ENCODE data around the gene TRIO. TPM values are rescaled to one million over a fixed set of nuclear protein-coding genes. Genes with fewer than 3 reads are reported as not detected.

The TRIO gene
- total and polyA plus RNA-seq, 2 donors (not counting 1 experiment from before 2014, with no cell fraction given): 134 to 281 TPM

DNA sequence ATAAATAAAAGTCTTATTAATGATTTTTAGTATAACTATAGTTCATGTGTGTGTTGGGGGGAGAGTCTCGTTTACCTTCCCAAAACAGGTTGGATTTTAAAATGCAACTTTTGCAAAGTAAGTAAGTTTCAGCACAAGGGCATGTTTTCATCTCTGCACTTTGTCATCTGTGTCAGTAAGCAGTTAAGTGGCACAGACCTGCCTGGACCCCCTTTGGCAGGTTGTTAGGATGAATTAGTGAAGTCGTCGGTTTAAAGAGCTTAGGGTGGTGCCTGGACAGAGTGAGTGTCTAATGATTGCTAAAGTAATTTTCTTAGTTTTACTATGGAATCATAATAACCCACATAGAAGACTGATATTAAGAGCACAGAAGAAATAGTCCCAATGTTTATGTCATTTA lies 74.9 kb downstream of the TRIO start:
- Histone ChIP-seq H3K79me2 (ENCODE audit: control insufficient read depth, insufficient read depth, low read length) (peaks cover 99% of the 10 kb centered on the region), H3K27ac (ENCODE audit: insufficient read depth, low read length) (no peak overlapping the region), H3K27me3 (ENCODE audit: control insufficient read depth, insufficient read depth, low read length) (no peaks in the 10 kb centered on the region), H3K4me3 (replicated peaks in 1 of 4; ENCODE audit: control extremely low read depth in 1 of 4, insufficient read depth in 1 of 4, low read depth in 3 of 4, low read length in 4 of 4) (no peak overlapping the region), H3K9ac (ENCODE audit: insufficient read depth, low read length) (no peak overlapping the region), H3K36me3 (ENCODE audit: control insufficient read depth, insufficient read depth, low read length) (no peaks in the 10 kb centered on the region), H3K9me3 (ENCODE audit: control insufficient read depth, insufficient read depth, low read depth, low read length) (no peaks in the 10 kb centered on the region), H2AFZ (ENCODE audit: low read length) (no peak overlapping the region), H4K20me1 (ENCODE audit: control insufficient read depth, extremely low read depth, insufficient read depth, low read length) (peaks cover 6% of the 10 kb centered on the region), H3K4me2 (ENCODE audit: extremely low read depth, insufficient read depth, low read length) (no peak overlapping the region), H3K4me1 (ENCODE audit: control insufficient read depth, extremely low read depth, insufficient read depth, low read length) (peaks cover 22% of the 10 kb centered on the region)
- TF ChIP-seq, protein P1, sequence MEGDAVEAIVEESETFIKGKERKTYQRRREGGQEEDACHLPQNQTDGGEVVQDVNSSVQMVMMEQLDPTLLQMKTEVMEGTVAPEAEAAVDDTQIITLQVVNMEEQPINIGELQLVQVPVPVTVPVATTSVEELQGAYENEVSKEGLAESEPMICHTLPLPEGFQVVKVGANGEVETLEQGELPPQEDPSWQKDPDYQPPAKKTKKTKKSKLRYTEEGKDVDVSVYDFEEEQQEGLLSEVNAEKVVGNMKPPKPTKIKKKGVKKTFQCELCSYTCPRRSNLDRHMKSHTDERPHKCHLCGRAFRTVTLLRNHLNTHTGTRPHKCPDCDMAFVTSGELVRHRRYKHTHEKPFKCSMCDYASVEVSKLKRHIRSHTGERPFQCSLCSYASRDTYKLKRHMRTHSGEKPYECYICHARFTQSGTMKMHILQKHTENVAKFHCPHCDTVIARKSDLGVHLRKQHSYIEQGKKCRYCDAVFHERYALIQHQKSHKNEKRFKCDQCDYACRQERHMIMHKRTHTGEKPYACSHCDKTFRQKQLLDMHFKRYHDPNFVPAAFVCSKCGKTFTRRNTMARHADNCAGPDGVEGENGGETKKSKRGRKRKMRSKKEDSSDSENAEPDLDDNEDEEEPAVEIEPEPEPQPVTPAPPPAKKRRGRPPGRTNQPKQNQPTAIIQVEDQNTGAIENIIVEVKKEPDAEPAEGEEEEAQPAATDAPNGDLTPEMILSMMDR (conservative IDR thresholded peaks at IDR 0.05 in 1 of 2, IDR thresholded peaks at IDR 0.05 in 1 of 2; ENCODE audit: low read depth in 1 of 2, low read length in 2 of 2): no peak
- no peak for TF ChIP-seq EZH2 (IDR thresholded peaks at IDR 0.05; ENCODE audit: low read length, missing control alignments)
- DNase-seq (ENCODE audit: low read depth in 2 of 2): no peak

DNA sequence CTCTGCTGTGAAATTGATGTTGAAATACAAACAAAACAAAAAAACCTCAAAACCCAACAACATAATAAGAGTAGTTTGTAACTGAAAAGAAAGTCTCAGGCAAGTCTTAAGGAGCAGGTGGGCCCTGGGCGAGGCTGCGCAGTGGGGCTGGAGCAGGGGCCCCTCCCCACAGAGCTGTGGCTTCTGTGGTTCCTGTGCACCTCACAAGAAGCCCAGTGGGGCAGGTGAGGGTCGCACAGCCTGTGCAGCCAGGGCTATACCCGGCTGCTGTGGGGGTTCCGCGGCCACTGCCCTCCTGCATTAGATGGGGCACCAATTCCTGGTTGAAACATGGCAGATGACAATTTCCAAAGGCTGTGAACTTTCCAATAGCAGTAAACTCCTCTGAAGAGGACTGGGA lies 75.3 kb downstream of the TRIO start:
- Histone ChIP-seq H4K20me1 (ENCODE audit: control insufficient read depth, extremely low read depth, insufficient read depth, low read length) (peaks cover 6% of the 10 kb centered on the region), H3K27ac (ENCODE audit: insufficient read depth, low read length) (no peak overlapping the region), H3K4me3 (replicated peaks in 1 of 4; ENCODE audit: control extremely low read depth in 1 of 4, insufficient read depth in 1 of 4, low read depth in 3 of 4, low read length in 4 of 4) (no peak overlapping the region), H3K36me3 (ENCODE audit: control insufficient read depth, insufficient read depth, low read length) (no peaks in the 10 kb centered on the region), H2AFZ (ENCODE audit: low read length) (no peak overlapping the region), H3K9ac (ENCODE audit: insufficient read depth, low read length) (no peak overlapping the region), H3K4me1 (ENCODE audit: control insufficient read depth, extremely low read depth, insufficient read depth, low read length) (peaks cover 22% of the 10 kb centered on the region), H3K9me3 (ENCODE audit: control insufficient read depth, insufficient read depth, low read depth, low read length) (no peaks in the 10 kb centered on the region), H3K79me2 (ENCODE audit: control insufficient read depth, insufficient read depth, low read length) (peaks cover 100% of the 10 kb centered on the region), H3K4me2 (ENCODE audit: extremely low read depth, insufficient read depth, low read length) (no peak overlapping the region), H3K27me3 (ENCODE audit: control insufficient read depth, insufficient read depth, low read length) (no peaks in the 10 kb centered on the region)
- TF ChIP-seq, protein P1 (conservative IDR thresholded peaks at IDR 0.05 in 1 of 2, IDR thresholded peaks at IDR 0.05 in 1 of 2; ENCODE audit: low read depth in 1 of 2, low read length in 2 of 2): no peak
- TF ChIP-seq EZH2 (IDR thresholded peaks at IDR 0.05; ENCODE audit: low read length, missing control alignments): no peak
- no peak for DNase-seq (ENCODE audit: low read depth in 2 of 2)

GRCh38 chr5:14218897-14219573 lies 75.9 kb downstream of the TRIO start:
- Histone ChIP-seq H4K20me1 (ENCODE audit: control insufficient read depth, extremely low read depth, insufficient read depth, low read length) (peaks cover 6% of the 10 kb centered on the region), H3K27ac (ENCODE audit: insufficient read depth, low read length) (no peak overlapping the region), H2AFZ (ENCODE audit: low read length) (no peak overlapping the region), H3K9ac (ENCODE audit: insufficient read depth, low read length) (no peak overlapping the region), H3K4me3 (replicated peaks in 1 of 4; ENCODE audit: control extremely low read depth in 1 of 4, insufficient read depth in 1 of 4, low read depth in 3 of 4, low read length in 4 of 4) (no peak overlapping the region), H3K4me2 (ENCODE audit: extremely low read depth, insufficient read depth, low read length) (no peak overlapping the region), H3K27me3 (ENCODE audit: control insufficient read depth, insufficient read depth, low read length) (no peaks in the 10 kb centered on the region), H3K4me1 (ENCODE audit: control insufficient read depth, extremely low read depth, insufficient read depth, low read length) (peaks cover 19% of the 10 kb centered on the region), H3K36me3 (ENCODE audit: control insufficient read depth, insufficient read depth, low read length) (no peaks in the 10 kb centered on the region), H3K9me3 (ENCODE audit: control insufficient read depth, insufficient read depth, low read depth, low read length) (no peaks in the 10 kb centered on the region), H3K79me2 (ENCODE audit: control insufficient read depth, insufficient read depth, low read length) (peaks cover 100% of the 10 kb centered on the region)
- DNase-seq (ENCODE audit: low read depth in 2 of 2): peak in 1 of 2 donors; percentile 34
- TF ChIP-seq EZH2 (IDR thresholded peaks at IDR 0.05; ENCODE audit: low read length, missing control alignments): no peak
- TF ChIP-seq, protein P1 (conservative IDR thresholded peaks at IDR 0.05 in 1 of 2, IDR thresholded peaks at IDR 0.05 in 1 of 2; ENCODE audit: low read depth in 1 of 2, low read length in 2 of 2): no peak
